SK-N-SH (cell line): Measurements from ENCODE around the gene CCT6A. TPM values are rescaled to one million over a fixed set of nuclear protein-coding genes. Genes with fewer than 3 reads are reported as not detected.

Experiments
- CTCF ChIA-PET: fragments of 300-600, 350-600 bp; formaldehyde crosslinking; extraction: SDS; loops from one replicate; lab custom pipeline; 2021; lab: Yijun Ruan, JAX
- POLR2A ChIA-PET: fragments of 350-600 bp; sonication (Branson Sonifier 250); formaldehyde crosslinking; extraction: SDS; loops from one replicate; lab custom pipeline; 2020; ENCODE audit warnings: antibody characterized with exemption, inconsistent platforms; lab: Yijun Ruan, JAX
- DNase-seq: peaks from one replicate; pipeline ENCODE4 v3.0.0; 2012
- H2AFZ ChIP-seq: fragments of 200-600 bp; sonication (generic); 2 replicates; pipeline ENCODE4 v1.8.1; 2016; ENCODE audit warnings: antibody characterized with exemption, mild to moderate bottlenecking, low read depth
- H3F3A ChIP-seq: fragments of 200-600 bp; sonication (generic); replicated peaks from 2 replicates; pipeline ENCODE3; 2016; ENCODE audit warnings: antibody characterized with exemption, mild to moderate bottlenecking; ENCODE audit not compliant: insufficient read depth
- H3K27ac ChIP-seq, 2 experiments: fragments of 200-500 bp in 1 of 2; fragments of 200-600 bp in 1 of 2; sonication (Bioruptor generic) in 1 of 2; sonication (generic), shearing (Covaris generic) in 1 of 2; 2 replicates each; pipeline versions ENCODE4 v1.5.1 to v1.6.1; 2014 to 2016; ENCODE audit warnings: low read depth in 2 of 2, inconsistent platforms in 1 of 2, low read length in 1 of 2, mild to moderate bottlenecking in 1 of 2, mixed read lengths in 1 of 2
- H3K27me3 ChIP-seq: fragments of 200-600 bp; sonication (generic), shearing (Covaris generic); 2 replicates; pipeline ENCODE4 v1.6.1; 2016; ENCODE audit warnings: mixed run types; ENCODE audit not compliant: insufficient read depth
- H3K36me3 ChIP-seq, 2 experiments: fragments of 200-500 bp in 1 of 2; fragments of 200-600 bp in 1 of 2; sonication (Bioruptor generic) in 1 of 2; sonication (generic) in 1 of 2; replicated peaks in 1 of 2; 2 replicates each; pipeline versions ENCODE3 to v1.5.1; 2014 to 2016; ENCODE audit warnings: low read length in 1 of 2, mild to moderate bottlenecking in 1 of 2; ENCODE audit not compliant: insufficient read depth in 2 of 2, control insufficient read depth in 1 of 2
- H3K4me1 ChIP-seq, 2 experiments: fragments of 200-500 bp in 1 of 2; fragments of 200-600 bp in 1 of 2; sonication (Bioruptor generic) in 1 of 2; sonication (generic), shearing (Covaris generic) in 1 of 2; 2 replicates each; pipeline versions ENCODE4 v1.5.1 to v1.6.1; 2014 to 2016; ENCODE audit warnings: low read depth in 1 of 2, low read length in 1 of 2, mixed run types in 1 of 2; ENCODE audit not compliant: insufficient read depth in 2 of 2, control insufficient read depth in 1 of 2
- H3K4me2 ChIP-seq: fragments of 200-600 bp; sonication (generic), shearing (Covaris generic); 2 replicates; pipeline ENCODE4 v1.6.1; 2017; ENCODE audit warnings: mixed run types
- H3K4me3 ChIP-seq, 2 experiments: fragments of 200-500 bp in 1 of 2; fragments of 200-600 bp in 1 of 2; sonication (Bioruptor generic) in 1 of 2; sonication (generic), shearing (Covaris generic) in 1 of 2; 2 replicates each; pipeline versions ENCODE4 v1.5.1 to v1.8.1; 2014 to 2016; ENCODE audit warnings: low read depth in 2 of 2, inconsistent platforms in 1 of 2, low read length in 1 of 2, mild to moderate bottlenecking in 1 of 2, mixed read lengths in 1 of 2, moderate library complexity in 1 of 2
- H3K79me2 ChIP-seq: fragments of 200-600 bp; sonication (generic); 2 replicates; pipeline ENCODE4 v1.8.1; 2017; ENCODE audit warnings: mild to moderate bottlenecking; ENCODE audit not compliant: insufficient read depth
- H3K9ac ChIP-seq: fragments of 200-600 bp; sonication (generic); 2 replicates; pipeline ENCODE4 v1.6.1; 2017; ENCODE audit warnings: mixed run types
- H3K9me2 ChIP-seq: fragments of 200-600 bp; sonication (generic); 2 replicates; pipeline ENCODE4 v1.6.1; 2017; ENCODE audit warnings: mixed run types
- H3K9me3 ChIP-seq: fragments of 200-600 bp; sonication (generic); 2 replicates; pipeline ENCODE4 v1.6.1; 2017; ENCODE audit warnings: mixed run types, mild to moderate bottlenecking, moderate library complexity
- H4K20me1 ChIP-seq: fragments of 200-600 bp; sonication (generic); 2 replicates; pipeline ENCODE4 v1.6.1; 2017; ENCODE audit warnings: mild to moderate bottlenecking, mixed run types; ENCODE audit not compliant: insufficient read depth
- CHD2 ChIP-seq: fragments of 150-350 bp; IDR thresholded peaks from 2 replicates; pipeline ENCODE4 v1.6.1; 2018; ENCODE audit warnings: low read length; ENCODE audit not compliant: partially characterized antibody
- FOSL2 ChIP-seq: IDR thresholded peaks from 2 replicates; pipeline ENCODE4 v1.4.0; 2012; ENCODE audit warnings: low read depth, mild to moderate bottlenecking, moderate library complexity, borderline replicate concordance
- JUND ChIP-seq: IDR thresholded peaks from 2 replicates; pipeline ENCODE4 v1.4.0; 2012
- RCOR1 ChIP-seq: fragments of 150-350 bp; IDR thresholded peaks from 2 replicates; pipeline ENCODE4 v1.6.1; 2017; ENCODE audit warnings: antibody characterized with exemption, low read length
- RXRA ChIP-seq: IDR thresholded peaks from 2 replicates; pipeline ENCODE4 v1.4.0; 2012; ENCODE audit warnings: low read depth, mild to moderate bottlenecking, borderline replicate concordance
- SIN3A ChIP-seq: IDR thresholded peaks from 2 replicates; pipeline ENCODE4 v1.6.1; 2012; ENCODE audit warnings: low read depth, mild to moderate bottlenecking, low read length, moderate library complexity, borderline replicate concordance
- TCF12 ChIP-seq: IDR thresholded peaks from 2 replicates; pipeline ENCODE4 v1.4.0; 2012
- TEAD4 ChIP-seq: IDR thresholded peaks from 2 replicates; pipeline ENCODE4 v1.4.0; 2012; ENCODE audit warnings: mild to moderate bottlenecking, borderline replicate concordance; ENCODE audit not compliant: insufficient read depth
- YY1 ChIP-seq: IDR thresholded peaks from 2 replicates; pipeline ENCODE4 v1.4.0; 2012; ENCODE audit warnings: low read depth, mild to moderate bottlenecking
- WGBS: methylation state at CpG from one replicate; pipeline ENCODE4 v1.1.6; 2017; ENCODE audit warnings: low lambda C conversion rate; 5-methylcytosine and 5-hydroxymethylcytosine counted together
- polyA plus RNA-seq, 3 experiments: library from polyadenylated mRNA; depleted of rRNA; stranded (reverse); fragments of >200 nt; gene quantifications; 2 replicates each; pipeline ENCODE4 v1.2.3, GENCODE V29; 2012
- TF ChIP-seq, protein P1 (sequence below): IDR thresholded peaks from 2 replicates; pipeline ENCODE4 v1.4.0; 2012; ENCODE audit warnings: low read depth, borderline replicate concordance
- TF ChIP-seq, protein P2 (sequence below): IDR thresholded peaks from 2 replicates; pipeline ENCODE4; 2012

CCT6A gene
- polyA plus RNA-seq, 1 of the 3 experiments (the other 2 are of a cell fraction), result 221 TPM

GRCh38 chr7:56023500-56023899 lies 28.1 kb upstream of the CCT6A start:
- no peaks in the 10 kb centered on the region for H3K9me3 ChIP-seq
- TF ChIP-seq RXRA (no peak), YY1 (no peak), TCF12 (no peak)
- H3F3A ChIP-seq, result no peaks in the 10 kb centered on the region
- peaks cover 9 to 46% of the 10 kb centered on the region in 2 experiments for H3K36me3 ChIP-seq
- no peak overlapping the region for H2AFZ ChIP-seq
- H3K9ac ChIP-seq, result no peak overlapping the region
- no peak overlapping the region for H3K27ac ChIP-seq
- ChIA-PET CTCF (interaction anchor here (1.1 to 1.5 kb wide), 2 partner anchors 19 to 56 kb away, joined by 3 read pairs; no protein-coding TSS in a partner anchor), POLR2A (interaction anchor here (1.2 kb wide), 1 partner anchor 28 kb away, joined by 4 read pairs; the partner anchor contains the start of genes CCT6A and PSPH)
- H3K4me1 ChIP-seq, result no peaks in the 10 kb centered on the region
- DNase-seq, result no peak
- no peak overlapping the region for H3K4me2 ChIP-seq
- H3K4me3 ChIP-seq, result no peak overlapping the region
- no peaks in the 10 kb centered on the region; the same call in 1 of the 2 replicates for H3K79me2 ChIP-seq
- no peaks in the 10 kb centered on the region for H4K20me1 ChIP-seq
- no peaks in the 10 kb centered on the region for H3K9me2 ChIP-seq
- H3K27me3 ChIP-seq, result no peaks in the 10 kb centered on the region

DNA sequence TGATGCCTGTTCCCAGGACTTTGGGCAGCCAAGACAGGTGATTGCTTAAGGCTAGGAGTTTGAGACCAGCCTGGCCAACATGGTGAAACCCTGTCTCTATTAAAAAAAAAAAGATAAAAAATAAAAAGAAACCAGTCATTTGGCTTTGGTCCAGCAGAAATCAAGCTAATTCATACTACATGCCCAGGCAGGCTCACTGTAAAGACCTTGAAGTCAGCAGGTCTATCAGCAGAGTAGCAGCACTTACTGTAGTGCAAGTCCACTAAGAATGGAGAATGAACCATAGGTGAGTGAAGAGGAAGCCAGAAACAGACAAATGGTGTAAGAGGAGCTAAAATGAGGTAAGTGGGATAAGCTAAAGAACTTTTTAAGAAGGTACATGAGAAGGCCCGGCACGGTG lies 25.0 kb upstream of the CCT6A start:
- ChIA-PET CTCF (interaction anchor here (0.5 to 2.8 kb wide), 2 partner anchors 53 to 78 kb away, joined by 4 to 9 read pairs; no protein-coding TSS in a partner anchor), POLR2A (interaction anchor here (1.2 kb wide), 1 partner anchor 25 kb away, joined by 3 read pairs; the partner anchor contains the start of genes CCT6A and PSPH)
- Histone ChIP-seq H3K9me3 (no peaks in the 10 kb centered on the region), H3K9me2 (no peaks in the 10 kb centered on the region), H3K27ac (no peak overlapping the region; a peak in 1 of 4 replicates), H4K20me1 (no peaks in the 10 kb centered on the region), H3K4me3 (no peak overlapping the region), H2AFZ (no peak overlapping the region), H3K4me2 (no peak overlapping the region), H3K4me1 (no peaks in the 10 kb centered on the region; a peak in 1 of 4 replicates), H3K9ac (no peak overlapping the region), H3K36me3 (peaks cover 4 to 49% of the 10 kb centered on the region in 2 experiments), H3K79me2 (no peaks in the 10 kb centered on the region; the same call in 1 of the 2 replicates), H3K27me3 (no peaks in the 10 kb centered on the region), H3F3A (no peaks in the 10 kb centered on the region)
- TF ChIP-seq RCOR1 (no peak), JUND (no peak)
- DNase-seq, result no peak
- WGBS, result 89% methylated on average over 2 of the region's 2 CpGs

- Histone ChIP-seq H3K36me3 (peaks cover 4 to 54% of the 10 kb centered on the region in 2 experiments), H3K9ac (no peak overlapping the region), H3K27me3 (no peaks in the 10 kb centered on the region), H3K4me3 (no peak overlapping the region), H2AFZ (no peak overlapping the region), H3K9me3 (no peaks in the 10 kb centered on the region), H3K79me2 (peaks cover 11% of the 10 kb centered on the region), H3K4me2 (no peak overlapping the region), H3K9me2 (no peaks in the 10 kb centered on the region), H4K20me1 (no peaks in the 10 kb centered on the region), H3K27ac (no peak overlapping the region), H3F3A (peaks cover 7% of the 10 kb centered on the region), H3K4me1 (no peaks in the 10 kb centered on the region; a peak in 1 of 4 replicates)
- ChIA-PET CTCF (interaction anchor here (0.6 kb wide), 1 partner anchor 479 kb away, joined by 3 read pairs; no protein-coding TSS in a partner anchor), POLR2A (no interaction called here)
- 81% methylated on average over 9 of the region's 9 CpGs for WGBS
- TF ChIP-seq CHD2 (no peak), FOSL2 (no peak), TEAD4 (no peak), SIN3A (no peak)
- TF ChIP-seq, protein P1, sequence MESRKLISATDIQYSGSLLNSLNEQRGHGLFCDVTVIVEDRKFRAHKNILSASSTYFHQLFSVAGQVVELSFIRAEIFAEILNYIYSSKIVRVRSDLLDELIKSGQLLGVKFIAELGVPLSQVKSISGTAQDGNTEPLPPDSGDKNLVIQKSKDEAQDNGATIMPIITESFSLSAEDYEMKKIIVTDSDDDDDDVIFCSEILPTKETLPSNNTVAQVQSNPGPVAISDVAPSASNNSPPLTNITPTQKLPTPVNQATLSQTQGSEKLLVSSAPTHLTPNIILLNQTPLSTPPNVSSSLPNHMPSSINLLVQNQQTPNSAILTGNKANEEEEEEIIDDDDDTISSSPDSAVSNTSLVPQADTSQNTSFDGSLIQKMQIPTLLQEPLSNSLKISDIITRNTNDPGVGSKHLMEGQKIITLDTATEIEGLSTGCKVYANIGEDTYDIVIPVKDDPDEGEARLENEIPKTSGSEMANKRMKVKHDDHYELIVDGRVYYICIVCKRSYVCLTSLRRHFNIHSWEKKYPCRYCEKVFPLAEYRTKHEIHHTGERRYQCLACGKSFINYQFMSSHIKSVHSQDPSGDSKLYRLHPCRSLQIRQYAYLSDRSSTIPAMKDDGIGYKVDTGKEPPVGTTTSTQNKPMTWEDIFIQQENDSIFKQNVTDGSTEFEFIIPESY, result no peak
- TF ChIP-seq, protein P2, sequence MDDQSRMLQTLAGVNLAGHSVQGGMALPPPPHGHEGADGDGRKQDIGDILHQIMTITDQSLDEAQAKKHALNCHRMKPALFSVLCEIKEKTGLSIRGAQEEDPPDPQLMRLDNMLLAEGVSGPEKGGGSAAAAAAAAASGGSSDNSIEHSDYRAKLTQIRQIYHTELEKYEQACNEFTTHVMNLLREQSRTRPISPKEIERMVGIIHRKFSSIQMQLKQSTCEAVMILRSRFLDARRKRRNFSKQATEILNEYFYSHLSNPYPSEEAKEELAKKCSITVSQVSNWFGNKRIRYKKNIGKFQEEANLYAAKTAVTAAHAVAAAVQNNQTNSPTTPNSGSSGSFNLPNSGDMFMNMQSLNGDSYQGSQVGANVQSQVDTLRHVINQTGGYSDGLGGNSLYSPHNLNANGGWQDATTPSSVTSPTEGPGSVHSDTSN, result no peak
- no peak for DNase-seq
Observed at GRCh38 chr7:56028942-56029630, 22.5 kb upstream of the CCT6A start.
